T-helper 2 cell (primary cell): ENCODE measurements around the gene ZNF592.

ENCODE experiments used
- DNase-seq, 5 experiments: peaks; one replicate each; pipeline versions ENCODE4 v3.0.0 to v3.0.0-alpha.2; 2012 to 2022
- total RNA-seq, 2 donors: gene quantifications; one replicate each; lab custom pipeline; 2026; lab: John Stamatoyannopoulos, UW

Gene ZNF592
- total RNA-seq = 57.1 to 57.4 reads per million in 2 donors

- peak; percentile 64 to 88 (median 75) for DNase-seq
Measured at GRCh38 chr15:84748274-84749110, at the start of gene ZNF592. Gene ZNF592 (plus strand): TSS chr15:84748592. CDS start chr15:84782676, 34,084 bp downstream.

GRCh38 chr15:84699538-84700191 lies 48.7 kb upstream of the ZNF592 start:
- no peak for DNase-seq

GRCh38 chr15:84702961-84703482 lies 45.4 kb upstream of the ZNF592 start:
- DNase-seq = no peak

GRCh38 chr15:84703808-84704207 lies 44.6 kb upstream of the ZNF592 start:
- no peak for DNase-seq

GRCh38 chr15:84714372-84714771 lies 34.0 kb upstream of the ZNF592 start:
- no peak for DNase-seq

- DNase-seq = no peak
Measured at GRCh38 chr15:84714821-84715220, 33.6 kb upstream of the ZNF592 start.

GRCh38 chr15:84715441-84716035 lies 32.9 kb upstream of the ZNF592 start:
- peak in 3 of 5 experiments; percentile 12 to 47 (median 44) for DNase-seq

GRCh38 chr15:84716036-84716732 lies 32.2 kb upstream of the ZNF592 start, which contains the start of gene SEC11A:
Gene SEC11A (minus strand): TSS chr15:84716139. CDS start chr15:84716075, 64 bp downstream.
- peak; percentile 81 to 95 (median 86) for DNase-seq

GRCh38 chr15:84721371-84721770 lies 27.0 kb upstream of the ZNF592 start:
- DNase-seq = peak in 1 of 5 experiments; percentile 25

- DNase-seq = no peak
Measured at GRCh38 chr15:84722628-84723027, 25.8 kb upstream of the ZNF592 start.

GRCh38 chr15:84725001-84725491 lies 23.3 kb upstream of the ZNF592 start:
- peak in 1 of 5 experiments; percentile 79 for DNase-seq

- no peak for DNase-seq
Measured at GRCh38 chr15:84727429-84727828, 21.0 kb upstream of the ZNF592 start.

- no peak for DNase-seq
Measured at GRCh38 chr15:84731774-84732173, 16.6 kb upstream of the ZNF592 start.

- peak in 4 of 5 experiments; percentile 36 to 89 (median 59) for DNase-seq
Measured at GRCh38 chr15:84734794-84735479, 13.5 kb upstream of the ZNF592 start.

- DNase-seq = peak in 1 of 5 experiments; percentile 68
Measured at GRCh38 chr15:84735480-84736061, 12.8 kb upstream of the ZNF592 start.

- peak in 4 of 5 experiments; percentile 12 to 97 (median 59) for DNase-seq
Measured at GRCh38 chr15:84736375-84736774, 12.0 kb upstream of the ZNF592 start.

GRCh38 chr15:84737005-84737404 lies 11.4 kb upstream of the ZNF592 start:
- DNase-seq = no peak

- no peak for DNase-seq
Measured at GRCh38 chr15:84740691-84741090, 7.7 kb upstream of the ZNF592 start.

- DNase-seq = no peak
Measured at GRCh38 chr15:84741121-84741520, 7.3 kb upstream of the ZNF592 start.

GRCh38 chr15:84747416-84748273 lies 747 bp upstream of the ZNF592 start:
- peak; percentile 38 to 83 (median 66) for DNase-seq
